Body of pancreas (tissue), 4 donors: Measurements from ENCODE around the gene ILF2.

ENCODE experiments used
- POLR2A ChIP-seq, 3 donors: fragments of 450-650 bp; IDR thresholded peaks; one replicate each; pipeline ENCODE4 v1.6.1; 2016; ENCODE audit warnings: antibody characterized with exemption in 3 of 3, mild to moderate bottlenecking in 2 of 3
- TF ChIP-seq, protein P1 (sequence below), 7 experiments: fragments of 450-650 bp in 4 of 7; fragments of 200-600 bp in 3 of 7; sonication (generic) in 3 of 7; IDR thresholded peaks; one replicate each; pipeline ENCODE4 v1.5.1; 2016 to 2019; ENCODE audit warnings: antibody characterized with exemption in 7 of 7

DNA sequence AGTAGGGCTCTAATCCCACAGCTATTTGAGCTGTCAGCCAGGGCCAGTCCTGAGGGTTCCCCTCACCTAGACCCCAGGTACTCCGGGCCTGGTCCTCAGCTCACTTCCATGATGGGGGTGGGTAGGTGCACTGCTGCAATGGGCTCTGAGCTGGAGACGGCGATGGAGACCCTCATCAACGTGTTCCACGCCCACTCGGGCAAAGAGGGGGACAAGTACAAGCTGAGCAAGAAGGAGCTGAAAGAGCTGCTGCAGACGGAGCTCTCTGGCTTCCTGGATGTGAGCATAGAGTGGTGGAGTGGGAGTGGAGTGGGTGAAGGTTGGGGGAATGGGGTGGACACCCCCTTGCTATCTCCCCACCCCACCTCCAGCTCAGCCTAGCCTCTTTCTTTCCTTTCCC lies 40.4 kb downstream of the ILF2 start:
- TF ChIP-seq, protein P1, sequence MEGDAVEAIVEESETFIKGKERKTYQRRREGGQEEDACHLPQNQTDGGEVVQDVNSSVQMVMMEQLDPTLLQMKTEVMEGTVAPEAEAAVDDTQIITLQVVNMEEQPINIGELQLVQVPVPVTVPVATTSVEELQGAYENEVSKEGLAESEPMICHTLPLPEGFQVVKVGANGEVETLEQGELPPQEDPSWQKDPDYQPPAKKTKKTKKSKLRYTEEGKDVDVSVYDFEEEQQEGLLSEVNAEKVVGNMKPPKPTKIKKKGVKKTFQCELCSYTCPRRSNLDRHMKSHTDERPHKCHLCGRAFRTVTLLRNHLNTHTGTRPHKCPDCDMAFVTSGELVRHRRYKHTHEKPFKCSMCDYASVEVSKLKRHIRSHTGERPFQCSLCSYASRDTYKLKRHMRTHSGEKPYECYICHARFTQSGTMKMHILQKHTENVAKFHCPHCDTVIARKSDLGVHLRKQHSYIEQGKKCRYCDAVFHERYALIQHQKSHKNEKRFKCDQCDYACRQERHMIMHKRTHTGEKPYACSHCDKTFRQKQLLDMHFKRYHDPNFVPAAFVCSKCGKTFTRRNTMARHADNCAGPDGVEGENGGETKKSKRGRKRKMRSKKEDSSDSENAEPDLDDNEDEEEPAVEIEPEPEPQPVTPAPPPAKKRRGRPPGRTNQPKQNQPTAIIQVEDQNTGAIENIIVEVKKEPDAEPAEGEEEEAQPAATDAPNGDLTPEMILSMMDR (IDR thresholded peaks at IDR 0.05), result no peak
- no peak for TF ChIP-seq POLR2A (IDR thresholded peaks at IDR 0.05)
